Uterus (tissue), 2 donors: Measurements from ENCODE around the gene MAK.

Experiments
- POLR2A ChIP-seq, 2 donors: fragments of 450-650 bp; IDR thresholded peaks; one replicate each; pipeline ENCODE4 v1.6.1; 2016; ENCODE audit warnings: antibody characterized with exemption in 2 of 2, mild to moderate bottlenecking in 1 of 2, moderate library complexity in 1 of 2
- TF ChIP-seq, protein P1 (sequence below), 4 experiments: fragments of 200-600 bp in 2 of 4; fragments of 450-650 bp in 2 of 4; sonication (generic) in 2 of 4; IDR thresholded peaks; one replicate each; pipeline ENCODE4 v1.5.1; 2016 to 2019; ENCODE audit warnings: antibody characterized with exemption in 4 of 4, mild to moderate bottlenecking in 2 of 4, moderate library complexity in 1 of 4

DNA sequence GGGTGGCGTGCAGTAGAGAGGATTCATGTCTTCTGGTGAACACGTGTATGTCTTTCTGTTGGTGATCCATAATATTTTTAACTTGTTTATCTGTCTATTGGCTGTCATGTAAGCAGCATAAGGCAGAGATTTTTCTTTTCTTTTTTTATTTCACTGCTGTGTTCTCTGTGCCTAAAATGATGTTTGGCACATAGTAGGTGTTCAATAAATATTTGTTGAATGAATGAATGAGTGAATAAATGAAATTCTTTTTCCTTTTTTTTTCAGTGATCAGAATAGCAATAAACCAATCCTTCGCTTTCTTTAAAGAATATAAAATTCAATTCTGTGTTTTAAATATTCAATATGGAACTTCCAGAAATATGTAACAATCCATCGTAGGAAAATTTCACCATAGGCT is 30.0 kb downstream of the MAK start:
- TF ChIP-seq, protein P1, sequence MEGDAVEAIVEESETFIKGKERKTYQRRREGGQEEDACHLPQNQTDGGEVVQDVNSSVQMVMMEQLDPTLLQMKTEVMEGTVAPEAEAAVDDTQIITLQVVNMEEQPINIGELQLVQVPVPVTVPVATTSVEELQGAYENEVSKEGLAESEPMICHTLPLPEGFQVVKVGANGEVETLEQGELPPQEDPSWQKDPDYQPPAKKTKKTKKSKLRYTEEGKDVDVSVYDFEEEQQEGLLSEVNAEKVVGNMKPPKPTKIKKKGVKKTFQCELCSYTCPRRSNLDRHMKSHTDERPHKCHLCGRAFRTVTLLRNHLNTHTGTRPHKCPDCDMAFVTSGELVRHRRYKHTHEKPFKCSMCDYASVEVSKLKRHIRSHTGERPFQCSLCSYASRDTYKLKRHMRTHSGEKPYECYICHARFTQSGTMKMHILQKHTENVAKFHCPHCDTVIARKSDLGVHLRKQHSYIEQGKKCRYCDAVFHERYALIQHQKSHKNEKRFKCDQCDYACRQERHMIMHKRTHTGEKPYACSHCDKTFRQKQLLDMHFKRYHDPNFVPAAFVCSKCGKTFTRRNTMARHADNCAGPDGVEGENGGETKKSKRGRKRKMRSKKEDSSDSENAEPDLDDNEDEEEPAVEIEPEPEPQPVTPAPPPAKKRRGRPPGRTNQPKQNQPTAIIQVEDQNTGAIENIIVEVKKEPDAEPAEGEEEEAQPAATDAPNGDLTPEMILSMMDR (IDR thresholded peaks at IDR 0.05): no peak
- TF ChIP-seq POLR2A (IDR thresholded peaks at IDR 0.05): no peak
